Amniotic epithelial cell (primary cell): ENCODE data around the gene TANGO6.
"Not testable (repeated sequence)": the region's sequence is repeated elsewhere in the genome, so short reads cannot be mapped to it uniquely, and the experiment has no call there.

Experiments
- DNase-seq: peaks from one replicate; pipeline ENCODE4 v3.0.0-alpha.2; 2010; ENCODE audit warnings: low read depth

The TANGO6 gene

GRCh38 chr16:69056421-69056820, 213.1 kb downstream of the TANGO6 start:
- no peak for DNase-seq

GRCh38 chr16:69057400-69058378, 214.4 kb downstream of the TANGO6 start:
- peak; percentile 96 for DNase-seq

- DNase-seq = not testable (repeated sequence)
These were observed 220.2 kb downstream of the TANGO6 start for GRCh38 chr16:69063491-69063890.

GRCh38 chr16:69064124-69064763, 220.9 kb downstream of the TANGO6 start:
- no peak for DNase-seq

- no peak for DNase-seq
These were observed 221.5 kb downstream of the TANGO6 start for GRCh38 chr16:69064764-69065313.

- DNase-seq = no peak
These were observed 226.2 kb downstream of the TANGO6 start for GRCh38 chr16:69069504-69069903.

- DNase-seq = no peak
These were observed 227.7 kb downstream of the TANGO6 start for GRCh38 chr16:69071036-69071435.

GRCh38 chr16:69072640-69072974, 229.3 kb downstream of the TANGO6 start:
- DNase-seq = no peak

- peak; percentile 91 for DNase-seq
These were observed 229.9 kb downstream of the TANGO6 start for GRCh38 chr16:69073181-69073702.

GRCh38 chr16:69077251-69077650, 233.9 kb downstream of the TANGO6 start:
- DNase-seq = no peak

- DNase-seq = no peak
These were observed 234.7 kb downstream of the TANGO6 start for GRCh38 chr16:69078073-69078472.

- no peak for DNase-seq
These were observed 236.4 kb downstream of the TANGO6 start for GRCh38 chr16:69079697-69080096.

- no peak for DNase-seq
These were observed 240.1 kb downstream of the TANGO6 start for GRCh38 chr16:69083306-69083941.

GRCh38 chr16:69084289-69084688, 241.0 kb downstream of the TANGO6 start:
- peak; percentile 68 for DNase-seq

GRCh38 chr16:69085032-69085695, 241.8 kb downstream of the TANGO6 start:
- DNase-seq = no peak

- peak; percentile 54 for DNase-seq
These were observed 243.8 kb downstream of the TANGO6 start for GRCh38 chr16:69087161-69087581.

GRCh38 chr16:69088684-69089083, 245.4 kb downstream of the TANGO6 start:
- no peak for DNase-seq

- peak; percentile 50 for DNase-seq
These were observed 246.0 kb downstream of the TANGO6 start for GRCh38 chr16:69089091-69089910.

GRCh38 chr16:69093974-69094373, 250.6 kb downstream of the TANGO6 start:
- no peak for DNase-seq

GRCh38 chr16:69094501-69094900, 251.2 kb downstream of the TANGO6 start:
- DNase-seq = no peak

GRCh38 chr16:69095193-69095592, 251.9 kb downstream of the TANGO6 start:
- DNase-seq = no peak
